Karpas-422 (cell line): ENCODE results near the gene KLHL3. TPM values are rescaled to one million over a fixed set of nuclear protein-coding genes. Genes with fewer than 3 reads are reported as not detected.

ENCODE experiments used
- DNase-seq: peaks from one replicate; pipeline ENCODE4 v3.0.0-alpha.2; 2015
- H2AFZ ChIP-seq: fragments of 200-600 bp; sonication (generic); 2 replicates; pipeline ENCODE4 v1.6.1; 2014; ENCODE audit warnings: antibody characterized with exemption, low read length, mixed read lengths
- H3K27ac ChIP-seq: fragments of 200-600 bp; sonication (generic); 2 replicates; pipeline ENCODE4 v1.5.1; 2014; ENCODE audit warnings: mild to moderate bottlenecking, low read length, moderate library complexity
- H3K27me3 ChIP-seq: fragments of 200-600 bp; sonication (generic); 2 replicates; pipeline ENCODE4 v1.6.1; 2014; ENCODE audit warnings: low read length, mixed read lengths
- H3K36me3 ChIP-seq: fragments of 200-600 bp; sonication (generic); 2 replicates; pipeline ENCODE4 v1.6.1; 2014; ENCODE audit warnings: low read length, mixed read lengths; ENCODE audit not compliant: insufficient read depth
- H3K4me1 ChIP-seq: fragments of 200-600 bp; sonication (generic); 2 replicates; pipeline ENCODE4 v1.6.1; 2014; ENCODE audit warnings: mild to moderate bottlenecking, low read length, mixed read lengths
- H3K4me2 ChIP-seq: fragments of 200-600 bp; sonication (generic); 2 replicates; pipeline ENCODE4 v1.6.1; 2014; ENCODE audit warnings: low read length, low read depth, mild to moderate bottlenecking; ENCODE audit not compliant: poor library complexity, severe bottlenecking
- H3K4me3 ChIP-seq: fragments of 200-600 bp; sonication (generic); 2 replicates; pipeline ENCODE4 v1.5.1; 2014; ENCODE audit warnings: mild to moderate bottlenecking, antibody characterized with exemption, low read length, mixed read lengths
- H3K79me2 ChIP-seq: fragments of 200-600 bp; sonication (generic); 2 replicates; pipeline ENCODE4 v1.6.1; 2014; ENCODE audit warnings: mild to moderate bottlenecking, low read length, mixed read lengths
- H3K9ac ChIP-seq: fragments of 200-600 bp; sonication (generic); 2 replicates; pipeline ENCODE4 v1.6.0; 2014; ENCODE audit warnings: low read length
- H3K9me2 ChIP-seq: fragments of 200-600 bp; sonication (generic), shearing (Covaris generic); replicated peaks from 2 replicates; pipeline ENCODE4 v1.6.0; 2014; ENCODE audit warnings: mild to moderate bottlenecking, low read length, moderate library complexity; ENCODE audit not compliant: insufficient read depth
- H3K9me3 ChIP-seq: fragments of 300-700, 200-600 bp; sonication (generic); 2 replicates; pipeline ENCODE4 v1.6.1; 2014; ENCODE audit warnings: low read length, mixed read lengths
- H4K20me1 ChIP-seq: fragments of 200-600 bp; sonication (generic); 2 replicates; pipeline ENCODE4 v1.6.1; 2014; ENCODE audit warnings: mild to moderate bottlenecking, antibody characterized with exemption, low read length, low read depth; ENCODE audit not compliant: insufficient read depth
- total RNA-seq: library from RNA; depleted of rRNA; stranded (reverse); fragments of >200 nt; shearing (Covaris generic); gene quantifications from 2 replicates; pipeline ENCODE4 v1.2.3, GENCODE V29; 2014; ENCODE audit warnings: low replicate concordance

Gene KLHL3
- total RNA-seq, 1 experiment from 2014 or later = 0.67 TPM

GRCh38 chr5:137618476-137618875, 117.4 kb downstream of the KLHL3 start:
- Histone ChIP-seq H3K79me2 (no peaks in the 10 kb centered on the region), H3K9ac (no peak overlapping the region), H3K4me2 (no peak overlapping the region), H3K27me3 (no peaks in the 10 kb centered on the region), H3K9me3 (no peaks in the 10 kb centered on the region), H2AFZ (no peak overlapping the region), H3K36me3 (no peaks in the 10 kb centered on the region), H3K9me2 (no peaks in the 10 kb centered on the region), H3K4me3 (no peak overlapping the region), H3K27ac (no peak overlapping the region), H3K4me1 (no peaks in the 10 kb centered on the region), H4K20me1 (no peaks in the 10 kb centered on the region)
- DNase-seq = no peak

GRCh38 chr5:137617528-137618205, 118.2 kb downstream of the KLHL3 start:
- DNase-seq = no peak
- Histone ChIP-seq H3K79me2 (no peaks in the 10 kb centered on the region), H2AFZ (no peak overlapping the region), H3K9me3 (no peaks in the 10 kb centered on the region), H3K4me1 (no peaks in the 10 kb centered on the region), H3K4me3 (no peak overlapping the region), H3K9me2 (no peaks in the 10 kb centered on the region), H3K9ac (no peak overlapping the region), H3K27ac (no peak overlapping the region), H3K4me2 (no peak overlapping the region), H3K27me3 (no peaks in the 10 kb centered on the region), H4K20me1 (no peaks in the 10 kb centered on the region), H3K36me3 (no peaks in the 10 kb centered on the region)

GRCh38 chr5:137616046-137616445, 119.8 kb downstream of the KLHL3 start:
- no peaks in the 10 kb centered on the region for H3K4me1 ChIP-seq

GRCh38 chr5:137615171-137615775, 120.6 kb downstream of the KLHL3 start:
- DNase-seq = no peak
- Histone ChIP-seq H3K9ac (no peak overlapping the region), H3K4me1 (no peaks in the 10 kb centered on the region)

More at GRCh38 chr5:137616046-137616445, 119.8 kb downstream of the KLHL3 start:
- H3K4me2 ChIP-seq = no peak overlapping the region
- no peaks in the 10 kb centered on the region for H3K9me2 ChIP-seq
- H3K4me3 ChIP-seq = no peak overlapping the region
- no peaks in the 10 kb centered on the region for H3K9me3 ChIP-seq
- no peak overlapping the region for H2AFZ ChIP-seq
- no peak overlapping the region for H3K27ac ChIP-seq
- DNase-seq = no peak
- no peaks in the 10 kb centered on the region for H4K20me1 ChIP-seq
- H3K79me2 ChIP-seq = no peaks in the 10 kb centered on the region
- no peaks in the 10 kb centered on the region for H3K27me3 ChIP-seq
- no peak overlapping the region for H3K9ac ChIP-seq
- no peaks in the 10 kb centered on the region for H3K36me3 ChIP-seq

GRCh38 chr5:137613554-137614265, 122.2 kb downstream of the KLHL3 start:
- no peak overlapping the region for H3K4me2 ChIP-seq
- no peak for DNase-seq

More at GRCh38 chr5:137615171-137615775, 120.6 kb downstream of the KLHL3 start:
- H3K36me3 ChIP-seq = no peaks in the 10 kb centered on the region
- H3K27ac ChIP-seq = no peak overlapping the region
- no peaks in the 10 kb centered on the region for H3K9me3 ChIP-seq
- no peak overlapping the region for H2AFZ ChIP-seq
- no peaks in the 10 kb centered on the region for H3K79me2 ChIP-seq
- no peak overlapping the region for H3K4me3 ChIP-seq
- H3K4me2 ChIP-seq = no peak overlapping the region
- no peaks in the 10 kb centered on the region for H4K20me1 ChIP-seq
- no peaks in the 10 kb centered on the region for H3K9me2 ChIP-seq
- no peaks in the 10 kb centered on the region for H3K27me3 ChIP-seq

GRCh38 chr5:137612576-137612975, 123.3 kb downstream of the KLHL3 start:
- Histone ChIP-seq H3K9ac (no peak overlapping the region), H3K27ac (no peak overlapping the region), H3K4me1 (no peaks in the 10 kb centered on the region), H3K4me3 (no peak overlapping the region), H3K4me2 (no peak overlapping the region), H3K27me3 (no peaks in the 10 kb centered on the region), H3K36me3 (no peaks in the 10 kb centered on the region), H4K20me1 (no peaks in the 10 kb centered on the region), H3K9me3 (no peaks in the 10 kb centered on the region), H3K9me2 (no peaks in the 10 kb centered on the region), H3K79me2 (no peaks in the 10 kb centered on the region), H2AFZ (no peak overlapping the region)
- DNase-seq = no peak

More at GRCh38 chr5:137613554-137614265, 122.2 kb downstream of the KLHL3 start:
- Histone ChIP-seq H3K27ac (no peak overlapping the region), H3K36me3 (no peaks in the 10 kb centered on the region), H4K20me1 (no peaks in the 10 kb centered on the region), H3K79me2 (no peaks in the 10 kb centered on the region), H3K9me3 (no peaks in the 10 kb centered on the region), H2AFZ (no peak overlapping the region), H3K4me1 (no peaks in the 10 kb centered on the region), H3K9me2 (no peaks in the 10 kb centered on the region), H3K27me3 (no peaks in the 10 kb centered on the region), H3K4me3 (no peak overlapping the region), H3K9ac (no peak overlapping the region)

- Histone ChIP-seq H2AFZ (no peak overlapping the region), H3K27ac (no peak overlapping the region), H3K9me2 (no peaks in the 10 kb centered on the region), H3K27me3 (no peaks in the 10 kb centered on the region), H4K20me1 (no peaks in the 10 kb centered on the region), H3K4me3 (no peak overlapping the region), H3K79me2 (no peaks in the 10 kb centered on the region), H3K9me3 (no peaks in the 10 kb centered on the region), H3K9ac (no peak overlapping the region), H3K36me3 (no peaks in the 10 kb centered on the region), H3K4me1 (no peaks in the 10 kb centered on the region), H3K4me2 (no peak overlapping the region)
- DNase-seq = no peak
Measured at GRCh38 chr5:137611794-137612435, 124.0 kb downstream of the KLHL3 start.

GRCh38 chr5:137611011-137611580, 124.8 kb downstream of the KLHL3 start:
- no peak for DNase-seq
- H3K4me1 ChIP-seq = no peaks in the 10 kb centered on the region
- H4K20me1 ChIP-seq = no peaks in the 10 kb centered on the region
- no peaks in the 10 kb centered on the region for H3K9me2 ChIP-seq
- no peaks in the 10 kb centered on the region for H3K36me3 ChIP-seq
- H3K4me2 ChIP-seq = no peak overlapping the region
- no peaks in the 10 kb centered on the region for H3K9me3 ChIP-seq
- H3K27me3 ChIP-seq = no peaks in the 10 kb centered on the region
- no peak overlapping the region for H2AFZ ChIP-seq
- H3K79me2 ChIP-seq = no peaks in the 10 kb centered on the region
- H3K9ac ChIP-seq = no peak overlapping the region
- no peak overlapping the region for H3K4me3 ChIP-seq
- H3K27ac ChIP-seq = no peak overlapping the region
